Testis (tissue), 2 donors: Measurements from ENCODE around the gene TMEM41A.

Source experiments
- CTCF ChIP-seq, 3 experiments: fragments of 450-650 bp in 2 of 3; fragments of 200-600 bp in 1 of 3; sonication (generic) in 1 of 3; IDR thresholded peaks; one replicate each; pipeline ENCODE4 v1.5.1; 2016 to 2019; ENCODE audit warnings: antibody characterized with exemption in 3 of 3, mild to moderate bottlenecking in 2 of 3, moderate library complexity in 1 of 3
- POLR2A ChIP-seq: fragments of 450-650 bp; IDR thresholded peaks from one replicate; pipeline ENCODE4 v1.6.1; 2017; ENCODE audit warnings: antibody characterized with exemption, mild to moderate bottlenecking, moderate library complexity

- TF ChIP-seq POLR2A (no peak), CTCF (IDR thresholded peaks at IDR 0.05) (no peak)
Observed at GRCh38 chr3:185503521-185503920, 4.7 kb upstream of the TMEM41A start.
